Measurements from ENCODE around the gene MYOD1. TPM values are rescaled to one million over a fixed set of nuclear protein-coding genes. Genes with fewer than 3 reads are reported as not detected.
A peak's percentile ranks its signal among the peaks of the same experiment; 100 is the strongest.

MYOD1 gene
- total and polyA plus RNA-seq, 9 of the 15 experiments (the other 6 are each of a cell fraction or from before 2014, with no cell fraction given) = not detected

DNA sequence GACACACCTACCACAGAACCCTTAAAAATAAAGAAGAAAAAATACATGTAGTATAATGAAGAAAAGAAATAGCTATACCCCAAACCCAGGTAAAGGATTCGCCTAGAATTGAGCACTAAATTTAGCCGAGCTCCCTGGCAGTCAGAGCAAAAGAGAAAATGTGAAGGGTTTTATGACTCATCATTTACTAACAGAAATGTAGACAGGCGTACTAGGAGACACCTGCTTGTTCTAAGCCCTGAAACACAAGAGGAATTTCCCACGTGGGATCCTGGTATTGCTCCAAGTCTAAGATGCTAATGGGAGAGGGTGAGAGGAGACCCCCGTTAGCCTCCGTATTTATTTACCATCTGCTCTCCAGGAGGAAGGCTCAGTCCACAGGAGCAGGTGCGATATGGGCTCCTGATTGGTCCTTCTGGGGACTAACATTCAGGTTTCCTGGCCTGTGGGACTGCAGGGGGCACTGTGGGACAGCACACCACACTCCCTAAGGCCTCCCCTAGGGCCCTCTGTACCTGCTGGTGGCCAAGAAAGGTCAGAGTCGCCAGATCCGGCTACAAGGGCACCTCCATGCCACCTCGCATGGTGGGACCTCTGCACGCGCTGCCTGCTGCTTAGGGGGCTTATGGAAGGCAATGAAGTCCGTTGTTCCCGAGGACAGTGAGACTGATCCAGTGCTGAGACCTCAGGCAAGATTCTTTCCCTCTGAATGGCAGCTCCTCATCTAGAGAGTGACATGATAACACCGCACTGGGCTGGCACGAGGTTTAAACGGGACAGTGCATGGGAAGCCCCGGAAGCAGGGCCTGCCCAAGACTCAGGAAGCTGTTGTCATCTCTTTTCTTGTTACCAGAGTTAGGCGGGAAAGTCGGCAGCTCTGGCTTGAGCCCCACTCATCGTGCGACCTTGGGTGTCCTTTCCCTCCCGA is 41.0 kb downstream of the MYOD1 start (continued):
- no peak for TF ChIP-seq ZBTB7A (IDR thresholded peaks at IDR 0.05; ENCODE audit: borderline replicate concordance, control insufficient read depth, low read depth, low read length)
- TF ChIP-seq JUND (IDR thresholded peaks at IDR 0.05; ENCODE audit: borderline replicate concordance, low read depth, low read length) = no peak
- 0 out of 3 replicates have a peak, but pooled peaks have one; percentile 25 for TF ChIP-seq JUND (tag; IDR thresholded peaks at IDR 0.05; ENCODE audit: borderline replicate concordance, low read depth, low read length)
- TF ChIP-seq POLR3A (IDR thresholded peaks at IDR 0.05; ENCODE audit: borderline replicate concordance, extremely low read depth, insufficient read depth, insufficient read length) = no peak
- TF ChIP-seq SIX5 (IDR thresholded peaks at IDR 0.05; ENCODE audit: borderline replicate concordance in 1 of 2, insufficient read depth in 1 of 2, low read depth in 1 of 2, low read length in 2 of 2) = no peak
- TF ChIP-seq RBFOX2 (IDR thresholded peaks at IDR 0.05; ENCODE audit: low read depth, low read length) = no peak
- no peak for TF ChIP-seq JUNB (CRISPR knock-in tag; conservative IDR thresholded peaks at IDR 0.05)
- no peak for TF ChIP-seq ZNF699 (CRISPR knock-in tag; IDR thresholded peaks at IDR 0.05; ENCODE audit: insufficient replicate concordance)
- no peak for TF ChIP-seq CREB1 (IDR thresholded peaks at IDR 0.05)
- no peak for TF ChIP-seq CREB1 (CRISPR knock-in tag; IDR thresholded peaks at IDR 0.05)
- no peak for TF ChIP-seq ADNP (tag; IDR thresholded peaks at IDR 0.05)
- TF ChIP-seq ELF4 (CRISPR knock-in tag; IDR thresholded peaks at IDR 0.05) = no peak
- TF ChIP-seq, protein P1, sequence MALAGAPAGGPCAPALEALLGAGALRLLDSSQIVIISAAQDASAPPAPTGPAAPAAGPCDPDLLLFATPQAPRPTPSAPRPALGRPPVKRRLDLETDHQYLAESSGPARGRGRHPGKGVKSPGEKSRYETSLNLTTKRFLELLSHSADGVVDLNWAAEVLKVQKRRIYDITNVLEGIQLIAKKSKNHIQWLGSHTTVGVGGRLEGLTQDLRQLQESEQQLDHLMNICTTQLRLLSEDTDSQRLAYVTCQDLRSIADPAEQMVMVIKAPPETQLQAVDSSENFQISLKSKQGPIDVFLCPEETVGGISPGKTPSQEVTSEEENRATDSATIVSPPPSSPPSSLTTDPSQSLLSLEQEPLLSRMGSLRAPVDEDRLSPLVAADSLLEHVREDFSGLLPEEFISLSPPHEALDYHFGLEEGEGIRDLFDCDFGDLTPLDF (CRISPR knock-in tag; IDR thresholded peaks at IDR 0.05) = no peak
- TF ChIP-seq ZNF274 (IDR thresholded peaks at IDR 0.05; ENCODE audit: borderline replicate concordance, low read depth, low read length) = no peak
- TF ChIP-seq ESRRA (IDR thresholded peaks at IDR 0.05; ENCODE audit: borderline replicate concordance, low read depth) = peak; percentile 69
- no peak for TF ChIP-seq POLR2AphosphoS5 (IDR thresholded peaks at IDR 0.05; ENCODE audit: control insufficient read depth, insufficient read depth, low read depth, low read length)
- no peak for TF ChIP-seq HNRNPH1 (optimal IDR thresholded peaks at IDR 0.05; ENCODE audit: low read depth, low read length)
- peak; percentile 60; the same call in 1 of the 2 replicates for TF ChIP-seq ARID2 (IDR thresholded peaks at IDR 0.05)
- no peak for TF ChIP-seq ZZZ3 (IDR thresholded peaks at IDR 0.05)
- peak in 1 of 2 experiments; percentile 37; a peak in 1 of 4 replicates for TF ChIP-seq MAZ (CRISPR knock-in tag; conservative IDR thresholded peaks at IDR 0.05 in 1 of 2, IDR thresholded peaks at IDR 0.05 in 1 of 2)
- peak; percentile 86 for TF ChIP-seq SMC3 (conservative IDR thresholded peaks at IDR 0.05; ENCODE audit: insufficient read depth, low read depth, low read length)
- TF ChIP-seq GABPB2 (CRISPR knock-in tag; conservative IDR thresholded peaks at IDR 0.05) = no peak
- no peak for TF ChIP-seq ZNF586 (CRISPR knock-in tag; conservative IDR thresholded peaks at IDR 0.05)
- TF ChIP-seq SRSF3 (IDR thresholded peaks at IDR 0.05; ENCODE audit: insufficient read depth, low read length) = no peak
- TF ChIP-seq ZNF217 (CRISPR knock-in tag; IDR thresholded peaks at IDR 0.05) = no peak
- TF ChIP-seq, protein P2, sequence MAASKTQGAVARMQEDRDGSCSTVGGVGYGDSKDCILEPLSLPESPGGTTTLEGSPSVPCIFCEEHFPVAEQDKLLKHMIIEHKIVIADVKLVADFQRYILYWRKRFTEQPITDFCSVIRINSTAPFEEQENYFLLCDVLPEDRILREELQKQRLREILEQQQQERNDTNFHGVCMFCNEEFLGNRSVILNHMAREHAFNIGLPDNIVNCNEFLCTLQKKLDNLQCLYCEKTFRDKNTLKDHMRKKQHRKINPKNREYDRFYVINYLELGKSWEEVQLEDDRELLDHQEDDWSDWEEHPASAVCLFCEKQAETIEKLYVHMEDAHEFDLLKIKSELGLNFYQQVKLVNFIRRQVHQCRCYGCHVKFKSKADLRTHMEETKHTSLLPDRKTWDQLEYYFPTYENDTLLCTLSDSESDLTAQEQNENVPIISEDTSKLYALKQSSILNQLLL (CRISPR knock-in tag; IDR thresholded peaks at IDR 0.05; ENCODE audit: borderline replicate concordance) = no peak
